Activated CD4-positive, alpha-beta T cell treated with anti-CD3 and anti-CD28 coated beads, Interleukin-2, amount 10 ng/mL, durations not matched to agents 7 days and 5 days (primary cell): ENCODE measurements around the gene PEAK1. TPM values are rescaled to one million over a fixed set of nuclear protein-coding genes. Genes with fewer than 3 reads are reported as not detected.

Source experiments
- CTCF ChIA-PET: fragments of 350-600 bp; sonication (Branson Sonifier 250); formaldehyde crosslinking; loops from one replicate; lab custom pipeline; 2021; ENCODE audit warnings: antibody characterized with exemption; lab: Charles Lee
- POLR2A ChIA-PET: fragments of 350-600 bp; sonication (Branson Sonifier 250); formaldehyde crosslinking; loops from one replicate; lab custom pipeline; 2021; ENCODE audit warnings: antibody characterized with exemption; lab: Charles Lee
- DNase-seq: peaks from one replicate; pipeline ENCODE4 v3.0.0-alpha.2; 2020
- H3K27ac Mint-ChIP-seq: one replicate; pipeline ENCODE4 v1.8.0; 2021; ENCODE audit warnings: mild to moderate bottlenecking, moderate library complexity, mixed read lengths
- H3K27me3 Mint-ChIP-seq: one replicate; pipeline ENCODE4 v1.8.0; 2021; ENCODE audit warnings: mixed read lengths
- H3K36me3 Mint-ChIP-seq: one replicate; pipeline ENCODE4 v1.8.0; 2021; ENCODE audit warnings: low read depth, mixed read lengths
- H3K4me1 Mint-ChIP-seq: one replicate; pipeline ENCODE4 v1.8.0; 2021; ENCODE audit warnings: mixed read lengths
- H3K4me3 Mint-ChIP-seq: one replicate; pipeline ENCODE4 v1.8.0; 2021; ENCODE audit warnings: mild to moderate bottlenecking, moderate library complexity, mixed read lengths
- H3K9me3 Mint-ChIP-seq: one replicate; pipeline ENCODE4 v1.8.0; 2021; ENCODE audit warnings: mixed read lengths
- total RNA-seq, 2 experiments: library from RNA; stranded (reverse); gene quantifications; one replicate each; pipeline ENCODE4 v1.2.3, GENCODE V29; 2021

The PEAK1 gene
- total RNA-seq, 2 experiments from 2014 or later, result 27.9 to 29.4 TPM

DNA sequence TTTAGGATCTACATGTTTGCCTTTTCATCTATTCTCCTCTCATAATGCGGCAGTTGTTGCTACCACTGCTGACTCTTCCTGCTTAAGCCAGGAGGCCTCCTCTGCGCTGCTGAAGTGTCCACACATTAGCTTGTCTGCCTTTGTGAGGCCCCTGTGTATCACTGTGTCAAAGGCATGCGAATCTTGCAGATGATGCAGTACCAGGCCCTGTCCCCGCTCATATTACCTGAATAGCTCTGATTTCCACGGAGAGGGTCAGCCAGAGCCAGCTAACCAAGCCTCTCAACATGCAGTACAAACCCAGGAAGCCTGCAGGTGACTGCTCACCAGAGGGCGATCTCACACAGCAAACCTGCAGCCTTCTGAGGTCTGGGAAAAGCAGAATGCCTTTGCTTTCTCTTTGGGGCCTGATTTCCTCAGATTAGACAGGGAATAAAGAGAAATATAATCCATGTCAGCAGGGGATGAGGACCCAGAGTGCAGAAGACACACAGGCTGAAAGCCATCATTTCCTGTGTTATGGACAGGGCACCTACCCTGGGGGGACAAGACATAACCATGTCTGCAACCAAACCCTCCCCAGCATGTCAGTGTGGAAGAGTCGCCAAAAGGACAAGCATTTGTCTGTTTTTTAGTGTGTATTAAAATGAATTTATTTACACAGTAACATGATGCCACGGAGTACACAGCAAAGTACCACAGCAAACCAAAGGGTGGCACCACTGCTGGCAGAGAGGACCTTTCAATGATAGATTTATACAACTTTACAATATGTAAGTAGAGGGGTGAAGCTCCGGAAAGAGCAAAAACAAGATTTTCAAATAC lies 312.2 kb downstream of the PEAK1 start:
- POLR2A ChIA-PET, result no interaction called here
- no peaks in the 10 kb centered on the region for H3K36me3 Mint-ChIP-seq
- DNase-seq, result peak; percentile 61
- no peaks in the 10 kb centered on the region for H3K9me3 Mint-ChIP-seq
- H3K27me3 Mint-ChIP-seq, result no peaks in the 10 kb centered on the region
- H3K27ac Mint-ChIP-seq, result no peak overlapping the region
- no peaks in the 10 kb centered on the region for H3K4me1 Mint-ChIP-seq
- CTCF ChIA-PET, result interaction anchor here (0.7 to 1.1 kb wide), 2 partner anchors 12 to 160 kb away, joined by 3 read pairs; no protein-coding TSS in a partner anchor
- H3K4me3 Mint-ChIP-seq, result no peak overlapping the region

DNA sequence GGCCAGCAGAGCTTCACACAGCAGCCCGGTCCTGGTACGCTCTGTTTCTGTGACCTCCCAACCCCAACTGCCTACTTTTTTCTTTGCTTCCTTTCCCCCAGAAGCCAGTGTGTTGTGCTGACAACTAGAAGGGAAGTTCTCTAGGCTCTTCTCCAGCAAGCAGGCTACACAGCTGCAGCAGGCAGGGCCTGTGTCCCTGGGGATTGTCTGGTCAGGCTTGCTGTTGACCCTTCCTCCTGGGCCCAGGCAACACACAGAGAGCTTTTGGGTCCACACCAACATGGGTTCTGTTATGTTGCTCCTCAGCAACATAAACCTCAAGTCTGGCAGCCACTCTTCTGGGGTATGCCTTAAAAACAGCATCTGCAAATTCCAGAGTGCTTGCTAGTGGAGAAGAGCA lies 312.8 kb downstream of the PEAK1 start:
- Mint-ChIP-seq H3K4me3 (no peak overlapping the region), H3K27ac (no peak overlapping the region), H3K4me1 (no peaks in the 10 kb centered on the region), H3K36me3 (no peaks in the 10 kb centered on the region), H3K27me3 (no peaks in the 10 kb centered on the region), H3K9me3 (no peaks in the 10 kb centered on the region)
- no peak for DNase-seq
- POLR2A ChIA-PET, result no interaction called here
- CTCF ChIA-PET, result interaction anchor here (0.7 to 1.1 kb wide), 2 partner anchors 12 to 160 kb away, joined by 3 read pairs; no protein-coding TSS in a partner anchor

DNA sequence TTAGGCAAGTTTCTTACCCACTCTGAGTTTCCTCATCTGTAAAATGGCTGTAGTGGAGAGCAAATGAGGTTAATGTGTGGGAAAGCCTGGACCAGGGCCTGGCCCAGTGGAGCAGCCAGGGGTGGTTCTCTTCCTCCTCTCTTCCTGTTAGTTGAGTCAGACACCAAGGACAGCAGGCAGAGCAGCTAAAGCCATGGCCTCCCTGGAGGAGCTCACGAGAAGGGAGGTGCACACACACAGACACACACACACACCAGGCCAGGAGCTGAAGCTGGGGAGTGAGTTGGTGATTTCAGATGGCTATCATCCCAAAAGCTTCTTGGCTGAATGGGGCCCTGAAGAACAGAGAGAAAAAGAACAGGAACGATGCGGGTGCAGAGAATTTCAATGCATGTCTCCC lies 315.7 kb downstream of the PEAK1 start:
- H3K27ac Mint-ChIP-seq, result no peak overlapping the region
- ChIA-PET POLR2A (no interaction called here), CTCF (interaction anchor here (0.5 to 2.1 kb wide), 3 partner anchors 12 to 476 kb away, joined by 3 to 6 read pairs (median 5); no protein-coding TSS in a partner anchor)
- H3K9me3 Mint-ChIP-seq, result no peaks in the 10 kb centered on the region
- no peaks in the 10 kb centered on the region for H3K4me1 Mint-ChIP-seq
- no peak overlapping the region for H3K4me3 Mint-ChIP-seq
- DNase-seq, result no peak
- H3K27me3 Mint-ChIP-seq, result no peaks in the 10 kb centered on the region
- H3K36me3 Mint-ChIP-seq, result no peaks in the 10 kb centered on the region

DNA sequence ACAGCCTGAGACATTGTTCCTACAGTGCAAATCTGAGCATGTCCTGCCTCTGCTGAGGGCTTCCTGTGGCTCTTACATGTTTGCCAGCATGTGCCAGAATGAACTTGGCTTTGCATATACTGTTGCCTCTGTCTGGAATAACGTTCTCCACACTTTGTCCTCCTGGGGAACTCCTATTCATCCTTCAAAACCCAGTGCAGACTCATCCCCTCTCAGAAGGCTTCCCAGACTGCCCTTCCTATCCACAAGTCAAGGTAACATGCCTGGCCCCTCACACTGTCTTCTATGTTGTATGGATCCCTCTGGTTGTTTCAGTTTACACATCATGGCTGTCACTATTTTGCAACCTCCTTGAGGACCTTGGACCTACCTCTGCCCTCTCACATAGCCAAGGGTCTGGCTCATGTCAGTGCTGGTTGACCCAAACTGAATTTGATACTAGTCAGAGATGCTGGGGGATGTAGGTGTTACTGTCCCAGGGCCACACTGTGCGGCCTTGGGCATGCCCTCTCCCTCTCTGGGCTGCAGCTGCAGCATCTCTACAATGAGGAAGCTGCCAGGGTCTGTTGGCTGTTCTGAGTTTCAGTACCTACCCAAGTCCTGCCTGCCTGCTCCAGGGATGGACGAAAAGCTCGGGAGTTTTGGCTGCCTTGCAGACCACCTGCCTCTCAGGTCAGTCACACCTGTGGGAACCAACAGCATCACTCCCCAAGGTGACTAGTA lies 320.0 kb downstream of the PEAK1 start:
- CTCF ChIA-PET, result no interaction called here
- no peak for DNase-seq
- no peaks in the 10 kb centered on the region for H3K4me1 Mint-ChIP-seq
- H3K4me3 Mint-ChIP-seq, result no peak overlapping the region
- H3K27ac Mint-ChIP-seq, result no peak overlapping the region
- H3K36me3 Mint-ChIP-seq, result no peaks in the 10 kb centered on the region
- H3K9me3 Mint-ChIP-seq, result no peaks in the 10 kb centered on the region
- POLR2A ChIA-PET, result no interaction called here
- H3K27me3 Mint-ChIP-seq, result no peaks in the 10 kb centered on the region

DNA sequence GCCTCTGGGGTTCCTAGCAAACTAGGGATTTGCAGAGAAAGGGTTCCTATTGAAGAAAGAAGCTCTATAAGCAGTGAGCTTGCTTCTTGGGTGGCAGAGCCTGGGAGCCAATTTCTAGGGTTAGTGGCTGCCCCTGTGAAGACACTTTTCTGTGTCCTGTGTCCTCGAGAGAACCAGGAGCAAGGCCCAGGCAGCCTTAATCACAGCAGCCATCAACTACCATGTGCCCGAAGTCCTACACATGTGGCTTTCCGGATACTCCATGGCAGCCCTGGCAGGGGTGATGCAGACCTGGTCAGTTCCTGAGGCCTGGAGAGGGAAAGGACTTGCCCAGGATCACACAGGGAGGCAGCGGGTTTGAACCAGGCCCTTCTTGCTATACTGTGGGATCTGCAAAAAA lies 321.3 kb downstream of the PEAK1 start:
- Mint-ChIP-seq H3K36me3 (no peaks in the 10 kb centered on the region), H3K4me3 (no peak overlapping the region), H3K27me3 (no peaks in the 10 kb centered on the region), H3K27ac (no peak overlapping the region), H3K4me1 (no peaks in the 10 kb centered on the region), H3K9me3 (no peaks in the 10 kb centered on the region)
- CTCF ChIA-PET, result interaction anchor here (0.6 to 1.2 kb wide), 2 partner anchors 14 to 301 kb away, joined by 3 read pairs; no protein-coding TSS in a partner anchor
- DNase-seq, result no peak
- POLR2A ChIA-PET, result no interaction called here

DNA sequence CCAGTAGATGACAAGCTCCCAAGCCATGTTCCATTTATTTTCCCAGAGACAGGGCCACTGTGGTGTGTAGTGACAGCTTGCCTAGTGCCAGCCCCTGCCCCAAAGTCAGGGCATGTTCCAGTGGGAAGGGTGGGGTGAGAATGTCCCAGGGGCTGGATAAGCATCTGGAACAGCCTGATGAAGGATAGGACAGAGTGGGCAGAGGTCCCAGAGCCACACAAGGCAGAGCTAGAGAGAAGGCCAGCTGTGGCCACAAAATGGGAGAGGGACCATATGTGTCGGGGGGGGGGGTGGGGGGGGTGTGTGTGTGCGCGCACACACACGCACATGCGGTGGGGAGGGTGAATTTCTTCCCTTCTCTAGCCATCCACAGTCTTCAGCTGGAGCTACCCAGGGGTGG lies 322.0 kb downstream of the PEAK1 start:
- H3K27me3 Mint-ChIP-seq, result no peaks in the 10 kb centered on the region
- H3K4me1 Mint-ChIP-seq, result no peaks in the 10 kb centered on the region
- no peak overlapping the region for H3K4me3 Mint-ChIP-seq
- no peak overlapping the region for H3K27ac Mint-ChIP-seq
- no peaks in the 10 kb centered on the region for H3K9me3 Mint-ChIP-seq
- no peak for DNase-seq
- ChIA-PET CTCF (interaction anchor here (1.0 to 1.5 kb wide), 4 partner anchors 11 to 445 kb away, joined by 3 to 5 read pairs (median 4); no protein-coding TSS in a partner anchor), POLR2A (no interaction called here)
- H3K36me3 Mint-ChIP-seq, result no peaks in the 10 kb centered on the region

DNA sequence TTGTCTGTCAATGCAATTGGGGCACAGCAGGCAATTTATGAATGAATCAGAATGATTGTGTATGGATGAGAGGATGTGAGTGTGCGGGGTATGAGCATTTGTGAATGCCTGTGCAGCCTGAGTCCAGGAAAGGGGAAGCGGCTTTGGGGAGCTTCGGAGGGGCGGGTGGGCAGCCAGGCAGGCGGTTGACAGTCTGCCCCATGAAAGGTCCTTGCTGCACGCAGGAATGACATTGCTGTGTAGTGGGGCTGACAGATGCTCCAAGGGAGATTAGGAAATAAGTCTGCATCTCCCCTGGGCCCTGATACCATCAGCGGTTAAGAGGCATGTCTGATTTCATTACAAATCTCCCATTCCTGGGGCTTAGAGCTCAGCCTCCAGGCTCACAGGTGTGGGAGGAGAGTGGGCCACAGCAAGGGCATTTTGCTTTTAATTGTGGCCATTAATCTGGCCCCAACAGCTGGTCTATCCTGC lies 322.6 kb downstream of the PEAK1 start:
- no peaks in the 10 kb centered on the region for H3K36me3 Mint-ChIP-seq
- no peak for DNase-seq
- ChIA-PET POLR2A (no interaction called here), CTCF (interaction anchor here (0.9 to 1.5 kb wide), 4 partner anchors 11 to 446 kb away, joined by 3 to 5 read pairs (median 4); no protein-coding TSS in a partner anchor)
- no peak overlapping the region for H3K27ac Mint-ChIP-seq
- no peaks in the 10 kb centered on the region for H3K4me1 Mint-ChIP-seq
- H3K4me3 Mint-ChIP-seq, result no peak overlapping the region
- no peaks in the 10 kb centered on the region for H3K9me3 Mint-ChIP-seq
- H3K27me3 Mint-ChIP-seq, result no peaks in the 10 kb centered on the region

DNA sequence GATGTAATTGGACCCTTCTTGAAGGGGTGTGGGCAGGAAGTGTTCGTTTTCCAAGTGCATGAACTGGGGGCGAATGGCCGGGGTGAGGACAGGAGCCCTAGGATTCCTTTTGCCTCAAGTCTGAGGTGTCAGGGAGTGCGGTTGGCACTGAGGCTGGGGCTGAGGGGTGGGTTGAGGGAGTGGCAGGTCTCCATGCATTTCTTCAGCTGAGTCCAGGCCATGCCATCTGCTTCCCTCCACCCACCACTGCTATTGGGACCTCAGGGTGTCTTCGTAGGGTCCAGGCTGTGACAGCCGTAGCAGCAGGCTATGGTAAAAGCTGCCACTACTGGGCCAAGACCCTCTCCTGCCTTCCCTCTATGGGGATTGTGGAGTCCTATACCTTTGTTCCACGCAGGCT lies 323.4 kb downstream of the PEAK1 start:
- no peak for DNase-seq
- Mint-ChIP-seq H3K9me3 (no peaks in the 10 kb centered on the region), H3K27ac (no peak overlapping the region), H3K36me3 (no peaks in the 10 kb centered on the region), H3K4me3 (no peak overlapping the region), H3K4me1 (no peaks in the 10 kb centered on the region), H3K27me3 (no peaks in the 10 kb centered on the region)
- ChIA-PET CTCF (interaction anchor here (0.9 to 1.5 kb wide), 2 partner anchors 16 to 447 kb away, joined by 3 to 4 read pairs; no protein-coding TSS in a partner anchor), POLR2A (no interaction called here)

DNA sequence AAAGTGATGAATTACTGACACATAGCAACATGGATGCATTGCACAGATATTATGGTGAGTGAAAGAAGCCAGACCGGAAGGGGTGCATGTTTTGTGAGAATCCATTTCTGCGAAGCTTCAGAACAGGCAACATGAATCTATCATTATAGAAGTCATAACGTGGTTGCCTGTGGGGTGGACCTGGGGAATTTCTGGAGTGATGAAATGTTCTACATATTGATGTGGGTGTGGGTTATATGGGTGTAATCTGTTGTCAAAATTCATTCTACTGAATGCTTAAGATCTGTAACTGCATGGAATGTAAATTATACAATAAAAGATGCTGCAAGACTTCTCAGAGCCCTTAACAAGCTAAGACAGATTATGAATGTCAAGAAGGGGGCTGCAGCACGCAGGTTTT lies 323.8 kb downstream of the PEAK1 start:
- H3K36me3 Mint-ChIP-seq, result no peaks in the 10 kb centered on the region
- H3K9me3 Mint-ChIP-seq, result no peaks in the 10 kb centered on the region
- DNase-seq, result no peak
- POLR2A ChIA-PET, result no interaction called here
- H3K27me3 Mint-ChIP-seq, result no peaks in the 10 kb centered on the region
- H3K4me3 Mint-ChIP-seq, result no peak overlapping the region
- no peak overlapping the region for H3K27ac Mint-ChIP-seq
- CTCF ChIA-PET, result no interaction called here
- H3K4me1 Mint-ChIP-seq, result no peaks in the 10 kb centered on the region

DNA sequence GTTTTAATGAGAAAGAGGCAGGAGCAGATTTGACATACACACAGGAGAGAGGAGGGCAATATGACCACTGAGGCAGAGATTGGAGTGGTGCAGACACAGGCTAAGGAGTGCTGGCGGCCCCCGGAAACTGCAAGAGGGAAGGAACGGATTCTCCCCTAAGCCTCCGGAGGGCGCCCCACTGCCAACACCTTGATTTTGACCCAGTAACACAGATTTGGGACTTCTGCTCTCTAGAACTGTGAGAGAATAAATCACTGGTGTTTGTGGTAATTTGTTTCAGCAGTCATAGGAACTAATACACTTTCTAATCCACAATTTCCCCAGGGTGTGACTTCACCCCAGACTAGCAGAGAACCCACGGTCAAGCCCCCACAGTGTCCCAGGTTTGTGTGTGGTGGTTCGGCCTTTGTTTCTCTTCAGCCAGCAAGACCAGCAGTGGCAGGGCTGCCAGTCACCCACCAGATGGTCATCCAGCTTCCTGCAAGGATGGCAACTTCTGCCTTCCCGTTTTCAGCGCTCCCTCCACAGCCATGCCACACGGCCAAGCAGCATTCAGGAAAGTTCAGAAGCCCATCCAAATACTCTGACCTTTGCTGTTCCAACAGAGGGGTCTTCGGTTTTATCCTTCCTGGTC lies 325.4 kb downstream of the PEAK1 start:
- H3K4me3 Mint-ChIP-seq, result no peak overlapping the region
- CTCF ChIA-PET, result interaction anchor here (0.6 to 1.7 kb wide), 3 partner anchors 71 to 1045 kb away, joined by 4 to 6 read pairs (median 5); no protein-coding TSS in a partner anchor
- POLR2A ChIA-PET, result no interaction called here
- H3K27me3 Mint-ChIP-seq, result no peaks in the 10 kb centered on the region
- H3K36me3 Mint-ChIP-seq, result no peaks in the 10 kb centered on the region
- H3K4me1 Mint-ChIP-seq, result no peaks in the 10 kb centered on the region
- H3K27ac Mint-ChIP-seq, result no peak overlapping the region
- H3K9me3 Mint-ChIP-seq, result no peaks in the 10 kb centered on the region
- DNase-seq, result no peak

DNA sequence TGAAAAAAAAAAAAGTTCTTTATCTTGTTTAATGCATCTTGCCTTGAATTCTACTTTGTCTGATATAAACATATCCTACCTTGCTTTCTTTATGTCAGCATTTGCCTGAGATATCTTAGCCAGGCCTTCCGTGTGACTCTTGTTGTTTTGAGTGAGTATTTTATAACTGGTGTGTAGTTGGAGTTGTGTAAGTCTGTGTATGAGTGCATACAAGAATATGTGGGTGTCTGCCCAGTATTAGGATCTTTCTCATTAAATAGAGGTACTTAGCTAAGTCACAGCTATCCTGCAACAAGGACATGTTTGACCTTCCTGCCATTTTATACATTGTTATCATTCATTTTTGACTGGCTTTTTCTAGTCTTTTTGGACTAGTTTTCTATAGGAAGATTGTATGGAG lies 326.5 kb downstream of the PEAK1 start:
- H3K27me3 Mint-ChIP-seq, result no peaks in the 10 kb centered on the region
- H3K36me3 Mint-ChIP-seq, result no peaks in the 10 kb centered on the region
- no peak overlapping the region for H3K27ac Mint-ChIP-seq
- DNase-seq, result no peak
- CTCF ChIA-PET, result interaction anchor here (0.6 to 1.7 kb wide), 3 partner anchors 9 to 450 kb away, joined by 3 to 6 read pairs (median 3); no protein-coding TSS in a partner anchor
- no peaks in the 10 kb centered on the region for H3K9me3 Mint-ChIP-seq
- POLR2A ChIA-PET, result no interaction called here
- H3K4me3 Mint-ChIP-seq, result no peak overlapping the region
- no peaks in the 10 kb centered on the region for H3K4me1 Mint-ChIP-seq

DNA sequence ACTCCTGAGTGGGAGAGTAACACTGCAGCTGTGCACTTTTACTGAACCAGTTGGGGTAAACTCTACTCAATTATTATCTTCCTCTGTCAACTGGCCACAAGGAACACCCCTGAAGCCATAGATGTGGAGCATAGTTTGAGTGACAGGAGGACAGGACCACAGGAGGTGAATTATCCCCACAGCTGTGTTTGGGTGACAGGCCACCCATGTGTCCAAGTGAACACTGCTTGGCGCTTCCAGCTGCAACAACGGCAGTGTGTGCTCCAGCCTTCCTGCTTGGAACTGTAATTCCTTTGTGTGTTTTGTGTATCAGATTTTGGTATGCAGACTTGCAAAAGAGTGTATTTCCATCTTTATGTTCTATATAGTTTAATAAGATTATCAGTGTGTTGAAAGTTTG lies 328.8 kb downstream of the PEAK1 start:
- Mint-ChIP-seq H3K36me3 (no peaks in the 10 kb centered on the region), H3K4me1 (no peaks in the 10 kb centered on the region), H3K4me3 (no peak overlapping the region), H3K9me3 (no peaks in the 10 kb centered on the region), H3K27me3 (peaks cover under 1% of the 10 kb centered on the region), H3K27ac (no peak overlapping the region)
- no peak for DNase-seq
- POLR2A ChIA-PET, result no interaction called here
- CTCF ChIA-PET, result interaction anchor here (0.6 kb wide), 1 partner anchor 1298 kb away, joined by 3 read pairs; no protein-coding TSS in a partner anchor
